Sigmoid colon (tissue), 4 donors: ENCODE results near the gene IL4I1.

ENCODE experiments used
- POLR2A ChIP-seq, 2 donors: fragments of 450-650 bp; IDR thresholded peaks; one replicate each; pipeline ENCODE4 v1.6.1; 2016; ENCODE audit warnings: antibody characterized with exemption in 2 of 2, mild to moderate bottlenecking in 2 of 2, moderate library complexity in 2 of 2
- POLR2AphosphoS5 ChIP-seq, 4 donors: sonication (generic); formaldehyde crosslinking; IDR thresholded peaks; one replicate each; pipeline ENCODE4 v1.6.1; 2017; ENCODE audit warnings: antibody characterized with exemption in 4 of 4
- TF ChIP-seq, protein P1 (sequence below), 4 experiments: fragments of 450-650 bp in 3 of 4; fragments of 200-600 bp in 1 of 4; IDR thresholded peaks; one replicate each; pipeline ENCODE4 v1.5.1; 2016 to 2019; ENCODE audit warnings: antibody characterized with exemption in 4 of 4, mild to moderate bottlenecking in 3 of 4, moderate library complexity in 2 of 4

- TF ChIP-seq, protein P1, sequence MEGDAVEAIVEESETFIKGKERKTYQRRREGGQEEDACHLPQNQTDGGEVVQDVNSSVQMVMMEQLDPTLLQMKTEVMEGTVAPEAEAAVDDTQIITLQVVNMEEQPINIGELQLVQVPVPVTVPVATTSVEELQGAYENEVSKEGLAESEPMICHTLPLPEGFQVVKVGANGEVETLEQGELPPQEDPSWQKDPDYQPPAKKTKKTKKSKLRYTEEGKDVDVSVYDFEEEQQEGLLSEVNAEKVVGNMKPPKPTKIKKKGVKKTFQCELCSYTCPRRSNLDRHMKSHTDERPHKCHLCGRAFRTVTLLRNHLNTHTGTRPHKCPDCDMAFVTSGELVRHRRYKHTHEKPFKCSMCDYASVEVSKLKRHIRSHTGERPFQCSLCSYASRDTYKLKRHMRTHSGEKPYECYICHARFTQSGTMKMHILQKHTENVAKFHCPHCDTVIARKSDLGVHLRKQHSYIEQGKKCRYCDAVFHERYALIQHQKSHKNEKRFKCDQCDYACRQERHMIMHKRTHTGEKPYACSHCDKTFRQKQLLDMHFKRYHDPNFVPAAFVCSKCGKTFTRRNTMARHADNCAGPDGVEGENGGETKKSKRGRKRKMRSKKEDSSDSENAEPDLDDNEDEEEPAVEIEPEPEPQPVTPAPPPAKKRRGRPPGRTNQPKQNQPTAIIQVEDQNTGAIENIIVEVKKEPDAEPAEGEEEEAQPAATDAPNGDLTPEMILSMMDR (IDR thresholded peaks at IDR 0.05), result no peak
- no peak for TF ChIP-seq POLR2AphosphoS5 (IDR thresholded peaks at IDR 0.05)
- no peak for TF ChIP-seq POLR2A (IDR thresholded peaks at IDR 0.05)
These were observed 12.1 kb upstream of the IL4I1 start for GRCh38 chr19:49908480-49909420.
